ENCODE data around the gene VSTM2B.
"Not testable (repeated sequence)": the region's sequence is repeated elsewhere in the genome, so short reads cannot be mapped to it uniquely, and the experiment has no call there.

VSTM2B gene

DNA sequence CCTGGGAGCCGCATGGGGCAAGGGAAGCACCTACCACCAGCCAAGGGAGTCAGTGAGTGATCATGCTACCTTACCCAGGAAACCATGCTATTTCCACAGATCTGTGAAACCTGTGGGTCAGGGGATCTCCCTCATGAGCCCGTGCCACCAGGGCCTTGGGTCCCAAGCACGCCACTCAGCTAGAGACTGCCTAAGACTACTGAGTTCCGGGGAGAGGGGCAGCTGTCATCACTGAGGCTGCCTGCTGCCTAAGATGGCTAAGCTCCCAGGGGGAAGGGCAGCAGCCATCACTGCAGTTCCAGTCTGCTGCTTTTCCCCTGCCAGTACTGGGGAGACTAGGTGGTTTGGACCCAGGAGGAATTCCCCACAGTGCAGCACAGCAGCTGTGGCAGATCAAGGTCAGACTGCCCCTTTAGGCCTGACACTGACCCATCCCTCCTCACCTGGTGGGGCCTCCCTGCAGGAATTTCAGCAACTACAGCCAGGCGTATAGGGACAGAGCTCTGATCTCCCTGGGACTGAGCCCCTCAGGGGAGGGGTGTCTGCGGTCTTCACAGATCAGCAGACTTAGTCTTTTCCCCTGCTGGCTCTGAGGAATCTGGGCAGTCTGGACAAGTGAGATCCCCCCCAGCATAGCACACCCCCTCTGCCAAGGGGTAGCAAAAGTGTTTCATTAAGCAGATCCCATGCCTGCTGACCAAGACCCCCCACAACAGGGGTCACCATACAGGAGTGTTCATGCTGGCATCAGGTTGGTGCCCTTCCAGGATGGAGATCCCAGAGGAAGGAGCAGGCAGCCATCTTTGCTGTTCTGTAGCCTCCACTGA, 26.9 kb downstream of the VSTM2B start:
- Histone ChIP-seq H4K8ac (ENCODE audit: low read length) (no peak overlapping the region), H3K27me3 (ENCODE audit: control insufficient read depth in 1 of 2, insufficient read depth in 1 of 2, low read length in 2 of 2) (peaks cover 0 to under 1% of the 10 kb centered on the region in 2 experiments), H2AK5ac (ENCODE audit: low read length, severe bottlenecking) (no peak overlapping the region), H2BK15ac (ENCODE audit: low read depth, poor library complexity, severe bottlenecking) (no peak overlapping the region), H3K4me2 (ENCODE audit: low read length, poor library complexity, severe bottlenecking) (no peak overlapping the region), H2AFZ (ENCODE audit: low read depth, low read length) (no peak overlapping the region), H3K9me3 (ENCODE audit: control insufficient read depth, low read length) (peaks cover 14% of the 10 kb centered on the region), H3K27ac (ENCODE audit: low read length, poor library complexity, severe bottlenecking) (no peak overlapping the region), H3K79me1 (replicated peaks; ENCODE audit: low read length, poor library complexity, severe bottlenecking) (no peaks in the 10 kb centered on the region), H4K91ac (ENCODE audit: low read length) (no peak overlapping the region), H3K18ac (ENCODE audit: low read depth in 1 of 2, low read length in 2 of 2) (no peak overlapping the region), H3K4me1 (ENCODE audit: control insufficient read depth, insufficient read depth, low read depth, low read length) (no peaks in the 10 kb centered on the region), H2BK120ac (ENCODE audit: low read depth, low read length) (no peak overlapping the region), H3K36me3 (ENCODE audit: control insufficient read depth in 1 of 2, insufficient read depth in 2 of 2, low read depth in 1 of 2, low read length in 2 of 2) (no peaks in the 10 kb centered on the region), H3K9ac (ENCODE audit: low read length) (no peak overlapping the region), H3K23ac (ENCODE audit: low read length in 2 of 2) (no peak overlapping the region), H2BK5ac (ENCODE audit: low read depth, low read length, poor library complexity, severe bottlenecking) (no peak overlapping the region), H2BK12ac (ENCODE audit: low read length in 2 of 2) (no peak overlapping the region), H3K4ac (ENCODE audit: low read depth in 1 of 2, low read length in 2 of 2) (no peak overlapping the region), H3K14ac (ENCODE audit: low read length in 2 of 2) (no peak overlapping the region), H3K4me3 (ENCODE audit: insufficient read depth in 1 of 2, low read depth in 1 of 2, low read length in 2 of 2) (no peak overlapping the region)
- 76% methylated on average over 6 of the region's 6 CpGs for WGBS
- DNase-seq = no peak

DNA sequence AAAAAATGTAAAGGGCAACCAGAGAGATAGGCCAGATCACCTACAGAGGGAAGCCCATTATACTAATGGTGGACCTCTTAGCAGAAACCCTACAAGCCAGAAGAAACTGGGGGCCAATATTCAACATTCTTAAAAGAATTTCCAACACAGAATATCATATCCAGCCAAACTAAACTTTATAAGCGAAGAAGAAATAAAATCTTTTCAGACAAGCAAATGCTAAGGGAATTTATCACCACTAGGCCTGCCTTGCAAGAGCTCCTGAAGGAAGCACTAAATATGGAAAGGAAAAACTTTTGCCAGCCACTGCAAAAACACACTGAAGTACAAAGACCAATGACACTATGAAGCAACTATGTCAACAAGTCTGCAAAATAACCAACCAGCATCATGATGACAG, 28.4 kb downstream of the VSTM2B start:
- H4K91ac ChIP-seq (ENCODE audit: low read length) = no peak overlapping the region
- H3K14ac ChIP-seq (ENCODE audit: low read length in 2 of 2) = no peak overlapping the region
- H3K9me3 ChIP-seq (ENCODE audit: control insufficient read depth, low read length) = peaks cover 14% of the 10 kb centered on the region
- H2AFZ ChIP-seq (ENCODE audit: low read depth, low read length) = no peak overlapping the region
- H3K36me3 ChIP-seq (ENCODE audit: control insufficient read depth in 1 of 2, insufficient read depth in 2 of 2, low read depth in 1 of 2, low read length in 2 of 2) = no peaks in the 10 kb centered on the region
- H4K8ac ChIP-seq (ENCODE audit: low read length) = no peak overlapping the region
- H2AK5ac ChIP-seq (ENCODE audit: low read length, severe bottlenecking) = no peak overlapping the region
- H3K4me2 ChIP-seq (ENCODE audit: low read length, poor library complexity, severe bottlenecking) = no peak overlapping the region
- no peak overlapping the region for H2BK15ac ChIP-seq (ENCODE audit: low read depth, poor library complexity, severe bottlenecking)
- H3K79me1 ChIP-seq (replicated peaks; ENCODE audit: low read length, poor library complexity, severe bottlenecking) = no peaks in the 10 kb centered on the region
- no peak overlapping the region for H3K4me3 ChIP-seq (ENCODE audit: insufficient read depth in 1 of 2, low read depth in 1 of 2, low read length in 2 of 2)
- H3K18ac ChIP-seq (ENCODE audit: low read depth in 1 of 2, low read length in 2 of 2) = no peak overlapping the region
- H3K4me1 ChIP-seq (ENCODE audit: control insufficient read depth, insufficient read depth, low read depth, low read length) = no peaks in the 10 kb centered on the region
- H2BK5ac ChIP-seq (ENCODE audit: low read depth, low read length, poor library complexity, severe bottlenecking) = no peak overlapping the region
- H3K9ac ChIP-seq (ENCODE audit: low read length) = no peak overlapping the region
- no peaks in the 10 kb centered on the region for H3K27me3 ChIP-seq (ENCODE audit: control insufficient read depth in 1 of 2, insufficient read depth in 1 of 2, low read length in 2 of 2)
- no peak overlapping the region for H2BK12ac ChIP-seq (ENCODE audit: low read length in 2 of 2)
- no peak overlapping the region for H3K27ac ChIP-seq (ENCODE audit: low read length, poor library complexity, severe bottlenecking)
- no peak overlapping the region for H2BK120ac ChIP-seq (ENCODE audit: low read depth, low read length)
- H3K4ac ChIP-seq (ENCODE audit: low read depth in 1 of 2, low read length in 2 of 2) = no peak overlapping the region
- H3K23ac ChIP-seq (ENCODE audit: low read length in 2 of 2) = no peak overlapping the region
- WGBS = 96% methylated on average over 1 of the region's 1 CpG
- no peak for DNase-seq

DNA sequence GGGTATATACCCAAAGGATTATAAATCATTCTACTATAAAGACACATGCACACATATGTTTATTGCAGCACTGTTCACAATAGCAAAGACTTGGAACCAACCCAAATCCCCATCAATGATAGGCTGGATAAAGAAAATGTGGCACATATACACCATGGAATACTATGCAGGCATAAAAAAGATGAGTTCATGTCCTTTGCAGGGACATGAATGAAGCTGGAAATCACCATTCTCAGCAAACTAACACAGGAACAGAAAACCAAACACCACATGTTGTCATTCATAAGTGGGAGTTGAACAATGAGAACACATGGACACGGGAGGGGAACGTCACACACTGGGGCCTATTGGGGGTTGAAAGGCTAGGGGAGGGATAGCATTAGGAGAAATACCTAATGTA, 33.3 kb downstream of the VSTM2B start:
- H3K14ac ChIP-seq (ENCODE audit: low read length in 2 of 2); H4K8ac ChIP-seq (ENCODE audit: low read length); H3K4ac ChIP-seq (ENCODE audit: low read depth in 1 of 2, low read length in 2 of 2); H3K9ac ChIP-seq (ENCODE audit: low read length); H3K4me3 ChIP-seq (ENCODE audit: insufficient read depth in 1 of 2, low read depth in 1 of 2, low read length in 2 of 2); H2BK120ac ChIP-seq (ENCODE audit: low read depth, low read length); H2BK5ac ChIP-seq (ENCODE audit: low read depth, low read length, poor library complexity, severe bottlenecking); H3K18ac ChIP-seq (ENCODE audit: low read depth in 1 of 2, low read length in 2 of 2); H3K36me3 ChIP-seq (ENCODE audit: control insufficient read depth in 1 of 2, insufficient read depth in 2 of 2, low read depth in 1 of 2, low read length in 2 of 2); H3K27ac ChIP-seq (ENCODE audit: low read length, poor library complexity, severe bottlenecking); H2AK5ac ChIP-seq (ENCODE audit: low read length, severe bottlenecking); DNase-seq; H2BK12ac ChIP-seq (ENCODE audit: low read length in 2 of 2); H3K4me1 ChIP-seq (ENCODE audit: control insufficient read depth, insufficient read depth, low read depth, low read length); H2AFZ ChIP-seq (ENCODE audit: low read depth, low read length); H4K91ac ChIP-seq (ENCODE audit: low read length); H3K4me2 ChIP-seq (ENCODE audit: low read length, poor library complexity, severe bottlenecking); H3K23ac ChIP-seq (ENCODE audit: low read length in 2 of 2); H2BK15ac ChIP-seq (ENCODE audit: low read depth, poor library complexity, severe bottlenecking); H3K79me1 ChIP-seq (replicated peaks; ENCODE audit: low read length, poor library complexity, severe bottlenecking); H3K9me3 ChIP-seq (ENCODE audit: control insufficient read depth, low read length): not testable (repeated sequence)
- 90% methylated on average over 2 of the region's 2 CpGs for WGBS
- H3K27me3 ChIP-seq (ENCODE audit: control insufficient read depth in 1 of 2, insufficient read depth in 1 of 2, low read length in 2 of 2) = peaks cover 0 to 12% of the 10 kb centered on the region in 2 experiments

DNA sequence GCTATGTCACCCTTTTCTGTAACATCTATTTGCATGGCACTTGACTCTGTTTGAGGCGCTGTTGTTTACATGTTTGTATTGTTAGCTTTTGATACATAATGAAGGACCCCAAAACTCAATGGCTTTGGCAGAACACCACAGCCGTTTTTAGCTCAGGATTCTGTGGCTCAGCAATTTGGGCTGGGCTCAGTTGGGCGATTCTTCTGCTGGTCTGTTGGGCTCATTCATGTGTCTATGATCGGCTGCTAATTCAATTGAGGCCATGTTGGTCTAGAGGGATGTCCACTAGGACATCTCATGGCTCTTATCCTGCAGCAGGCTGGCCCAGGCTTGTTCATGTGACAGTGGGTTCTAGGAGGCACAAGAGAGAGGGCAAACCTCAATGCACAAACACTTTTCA, 33.9 kb downstream of the VSTM2B start:
- Histone ChIP-seq H2BK120ac (ENCODE audit: low read depth, low read length) (no peak overlapping the region), H3K9ac (ENCODE audit: low read length) (no peak overlapping the region), H3K18ac (ENCODE audit: low read depth in 1 of 2, low read length in 2 of 2) (no peak overlapping the region), H3K14ac (ENCODE audit: low read length in 2 of 2) (no peak overlapping the region), H2BK15ac (ENCODE audit: low read depth, poor library complexity, severe bottlenecking) (no peak overlapping the region), H3K27me3 (ENCODE audit: control insufficient read depth in 1 of 2, insufficient read depth in 1 of 2, low read length in 2 of 2) (peaks cover 0 to 15% of the 10 kb centered on the region in 2 experiments), H3K4ac (ENCODE audit: low read depth in 1 of 2, low read length in 2 of 2) (no peak overlapping the region), H2BK5ac (ENCODE audit: low read depth, low read length, poor library complexity, severe bottlenecking) (no peak overlapping the region), H4K8ac (ENCODE audit: low read length) (no peak overlapping the region), H3K9me3 (ENCODE audit: control insufficient read depth, low read length) (peaks cover 4% of the 10 kb centered on the region), H3K4me1 (ENCODE audit: control insufficient read depth, insufficient read depth, low read depth, low read length) (peaks cover 4% of the 10 kb centered on the region), H3K36me3 (ENCODE audit: control insufficient read depth in 1 of 2, insufficient read depth in 2 of 2, low read depth in 1 of 2, low read length in 2 of 2) (no peaks in the 10 kb centered on the region), H2BK12ac (ENCODE audit: low read length in 2 of 2) (no peak overlapping the region), H3K4me3 (ENCODE audit: insufficient read depth in 1 of 2, low read depth in 1 of 2, low read length in 2 of 2) (no peak overlapping the region), H3K79me1 (replicated peaks; ENCODE audit: low read length, poor library complexity, severe bottlenecking) (no peaks in the 10 kb centered on the region), H3K27ac (ENCODE audit: low read length, poor library complexity, severe bottlenecking) (no peak overlapping the region), H2AK5ac (ENCODE audit: low read length, severe bottlenecking) (no peak overlapping the region), H3K23ac (ENCODE audit: low read length in 2 of 2) (no peak overlapping the region), H2AFZ (ENCODE audit: low read depth, low read length) (no peak overlapping the region), H3K4me2 (ENCODE audit: low read length, poor library complexity, severe bottlenecking) (no peak overlapping the region), H4K91ac (ENCODE audit: low read length) (no peak overlapping the region)
- 65% methylated on average over 4 of the region's 4 CpGs for WGBS
- DNase-seq = no peak
